GM10266 (cell line): ENCODE measurements around the gene KCNK6.

Experiments
- DNase-seq: peaks from one replicate; pipeline ENCODE4 v3.0.0; 2012; ENCODE audit errors: extremely low spot score
- TF ChIP-seq, protein P1 (sequence below): IDR thresholded peaks from 2 replicates; pipeline ENCODE4 v1.5.1; 2012; ENCODE audit warnings: mild to moderate bottlenecking, low read depth; ENCODE audit not compliant: control insufficient read depth, insufficient read depth; ENCODE audit errors: missing control alignments

KCNK6 gene

GRCh38 chr19:38381138-38381537, 61.5 kb downstream of the KCNK6 start:
- no peak for DNase-seq
- TF ChIP-seq, protein P1, sequence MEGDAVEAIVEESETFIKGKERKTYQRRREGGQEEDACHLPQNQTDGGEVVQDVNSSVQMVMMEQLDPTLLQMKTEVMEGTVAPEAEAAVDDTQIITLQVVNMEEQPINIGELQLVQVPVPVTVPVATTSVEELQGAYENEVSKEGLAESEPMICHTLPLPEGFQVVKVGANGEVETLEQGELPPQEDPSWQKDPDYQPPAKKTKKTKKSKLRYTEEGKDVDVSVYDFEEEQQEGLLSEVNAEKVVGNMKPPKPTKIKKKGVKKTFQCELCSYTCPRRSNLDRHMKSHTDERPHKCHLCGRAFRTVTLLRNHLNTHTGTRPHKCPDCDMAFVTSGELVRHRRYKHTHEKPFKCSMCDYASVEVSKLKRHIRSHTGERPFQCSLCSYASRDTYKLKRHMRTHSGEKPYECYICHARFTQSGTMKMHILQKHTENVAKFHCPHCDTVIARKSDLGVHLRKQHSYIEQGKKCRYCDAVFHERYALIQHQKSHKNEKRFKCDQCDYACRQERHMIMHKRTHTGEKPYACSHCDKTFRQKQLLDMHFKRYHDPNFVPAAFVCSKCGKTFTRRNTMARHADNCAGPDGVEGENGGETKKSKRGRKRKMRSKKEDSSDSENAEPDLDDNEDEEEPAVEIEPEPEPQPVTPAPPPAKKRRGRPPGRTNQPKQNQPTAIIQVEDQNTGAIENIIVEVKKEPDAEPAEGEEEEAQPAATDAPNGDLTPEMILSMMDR, result no peak
